GM23338 (cell line): ENCODE results near the gene BPIFB1. TPM values are rescaled to one million over a fixed set of nuclear protein-coding genes. Genes with fewer than 3 reads are reported as not detected.

Experiments
- ATAC-seq: fragments of 200-7000 bp; cut with Tn5 transposase; 3 replicates; pipeline ENCODE4 v1.9.1; 2020
- DNase-seq: peaks from one replicate; pipeline ENCODE4 v3.0.0-alpha.2; 2015; ENCODE audit warnings: low spot score
- H2AFZ ChIP-seq: fragments of 200-600 bp; sonication (generic); 2 replicates; pipeline ENCODE4 v1.8.0; 2016; ENCODE audit warnings: antibody characterized with exemption, mild to moderate bottlenecking, moderate library complexity
- H3F3A ChIP-seq: fragments of 200-600 bp; sonication (generic); replicated peaks from 2 replicates; pipeline ENCODE4 v1.8.0; 2017; ENCODE audit warnings: antibody characterized with exemption, mixed run types, low read depth
- H3K27ac ChIP-seq: fragments of 200-600 bp; sonication (generic); 2 replicates; pipeline ENCODE4 v1.6.1; 2016; ENCODE audit warnings: low read depth
- H3K27me3 ChIP-seq: fragments of 200-600 bp; sonication (generic); 2 replicates; pipeline ENCODE4 v1.8.0; 2016; ENCODE audit warnings: mild to moderate bottlenecking, mixed run types, moderate library complexity; ENCODE audit not compliant: insufficient read depth
- H3K36me3 ChIP-seq: fragments of 200-600 bp; sonication (generic); 2 replicates; pipeline ENCODE4 v1.8.0; 2016; ENCODE audit warnings: mild to moderate bottlenecking; ENCODE audit not compliant: insufficient read depth
- H3K4me1 ChIP-seq: fragments of 200-600 bp; sonication (generic); 2 replicates; pipeline ENCODE4 v1.8.0; 2016; ENCODE audit warnings: mild to moderate bottlenecking, moderate library complexity; ENCODE audit not compliant: insufficient read depth
- H3K4me2 ChIP-seq: fragments of 200-600 bp; sonication (generic); 2 replicates; pipeline ENCODE4 v1.7.1; 2017; ENCODE audit warnings: mixed run types
- H3K4me3 ChIP-seq: fragments of 200-600 bp; sonication (generic); 2 replicates; pipeline ENCODE4 v1.6.1; 2016; ENCODE audit warnings: mixed run types
- H3K79me2 ChIP-seq: fragments of 200-600 bp; sonication (generic); replicated peaks from 2 replicates; pipeline ENCODE4 v1.8.0; 2017; ENCODE audit warnings: mild to moderate bottlenecking; ENCODE audit not compliant: insufficient read depth
- H3K9me2 ChIP-seq: fragments of 200-600 bp; sonication (generic); 2 replicates; pipeline ENCODE4 v1.8.0; 2017; ENCODE audit not compliant: insufficient read depth
- H4K20me1 ChIP-seq: fragments of 200-600 bp; sonication (generic); replicated peaks from 2 replicates; pipeline ENCODE4 v1.8.0; 2017; ENCODE audit warnings: mild to moderate bottlenecking; ENCODE audit not compliant: insufficient read depth
- H3K27ac Mint-ChIP-seq: 2 replicates; pipeline ENCODE4 v1.8.0; 2020; ENCODE audit warnings: inconsistent platforms, mild to moderate bottlenecking, moderate library complexity, mixed read lengths
- H3K27me3 Mint-ChIP-seq: 3 replicates; pipeline ENCODE4 v1.8.0; 2022; ENCODE audit warnings: low read depth, mild to moderate bottlenecking, moderate library complexity, mixed read lengths, inconsistent platforms; ENCODE audit not compliant: insufficient read depth, poor library complexity
- H3K36me3 Mint-ChIP-seq: 3 replicates; pipeline ENCODE4 v1.8.0; 2021; ENCODE audit warnings: low read depth, mild to moderate bottlenecking, inconsistent platforms, moderate library complexity, mixed read lengths
- H3K4me1 Mint-ChIP-seq: 3 replicates; pipeline ENCODE4 v1.8.0; 2020; ENCODE audit warnings: mild to moderate bottlenecking, inconsistent platforms, mixed read lengths
- H3K4me3 Mint-ChIP-seq: 3 replicates; pipeline ENCODE4 v1.8.0; 2021; ENCODE audit warnings: moderate library complexity, mild to moderate bottlenecking, inconsistent platforms, mixed read lengths
- H3K9me3 Mint-ChIP-seq: 3 replicates; pipeline ENCODE4 v1.8.0; 2020; ENCODE audit warnings: moderate library complexity, mild to moderate bottlenecking, inconsistent platforms, mixed read lengths
- CREB1 ChIP-seq: fragments of 250-450 bp; sonication (Bioruptor Pico); IDR thresholded peaks from 2 replicates; pipeline ENCODE4 v1.5.0; 2020; ENCODE audit warnings: low read depth, mild to moderate bottlenecking, moderate library complexity
- ETS1 ChIP-seq: IDR thresholded peaks from 2 replicates; pipeline ENCODE4 v1.6.1; 2016; ENCODE audit warnings: antibody characterized with exemption
- EZH2 ChIP-seq: fragments of 200-600 bp; sonication (generic); IDR thresholded peaks from one replicate; pipeline ENCODE4 v1.8.0; 2017; ENCODE audit warnings: antibody characterized with exemption, mild to moderate bottlenecking, low read depth; ENCODE audit not compliant: unreplicated experiment
- NANOG ChIP-seq: IDR thresholded peaks from 2 replicates; pipeline ENCODE4 v1.6.1; 2016; ENCODE audit warnings: antibody characterized with exemption, borderline replicate concordance
- POLR2AphosphoS5 ChIP-seq: IDR thresholded peaks from 2 replicates; pipeline ENCODE4 v1.6.1; 2016; ENCODE audit warnings: antibody characterized with exemption, low read depth
- STAT1 ChIP-seq: IDR thresholded peaks from one replicate; pipeline ENCODE4 v1.6.1; 2016; ENCODE audit warnings: antibody characterized with exemption; ENCODE audit not compliant: unreplicated experiment
- ZNF114 ChIP-seq: fragments of 250-450 bp; sonication (Bioruptor Pico); IDR thresholded peaks from 2 replicates; pipeline ENCODE4 v1.5.0; 2020; ENCODE audit warnings: mild to moderate bottlenecking, moderate library complexity
- ZNF331 ChIP-seq: fragments of 250-450 bp; sonication (Bioruptor Pico); IDR thresholded peaks from 2 replicates; pipeline ENCODE4 v1.5.0; 2020; ENCODE audit warnings: low read depth, mild to moderate bottlenecking, moderate library complexity
- ZNF462 ChIP-seq: fragments of 250-450 bp; sonication (Bioruptor Pico); IDR thresholded peaks from 2 replicates; pipeline ENCODE4 v1.5.0; 2020; ENCODE audit warnings: mild to moderate bottlenecking, moderate library complexity
- polyA plus RNA-seq: library from polyadenylated mRNA; unstranded; fragments of >200 nt; fragmentation: Nextera tagmentation; extraction: Ambion mirVana; gene quantifications from 2 replicates; pipeline ENCODE4 v1.2.1, GENCODE V29; 2016
- total RNA-seq: library from RNA; depleted of rRNA; stranded (reverse); fragments of >200 nt; shearing (Covaris generic); gene quantifications from 2 replicates; pipeline ENCODE4 v1.2.3, GENCODE V29; 2014

Gene BPIFB1
- total and polyA plus RNA-seq, 2 experiments from 2014 or later: not detected

GRCh38 chr20:33316343-33316742 is 33.3 kb downstream of the BPIFB1 start:
- H3K27me3 Mint-ChIP-seq: peaks cover 6% of the 10 kb centered on the region
- no peak overlapping the region for H3K27ac ChIP-seq
- H3K9me3 Mint-ChIP-seq: no peaks in the 10 kb centered on the region
- DNase-seq (no peak), ATAC-seq (no peak)
- no peaks in the 10 kb centered on the region for H3F3A ChIP-seq
- H3K4me2 ChIP-seq: no peak overlapping the region
- no peaks in the 10 kb centered on the region for H4K20me1 ChIP-seq
- no peak overlapping the region for H3K4me3 Mint-ChIP-seq
- H3K36me3 Mint-ChIP-seq: no peaks in the 10 kb centered on the region
- H3K36me3 ChIP-seq: no peaks in the 10 kb centered on the region
- no peaks in the 10 kb centered on the region for H3K9me2 ChIP-seq
- no peaks in the 10 kb centered on the region for H3K27me3 ChIP-seq
- no peaks in the 10 kb centered on the region for H3K4me1 ChIP-seq
- H2AFZ ChIP-seq: no peak overlapping the region
- TF ChIP-seq EZH2: no peak
- no peak overlapping the region for H3K4me3 ChIP-seq
- no peaks in the 10 kb centered on the region for H3K79me2 ChIP-seq
- no peaks in the 10 kb centered on the region for H3K4me1 Mint-ChIP-seq
- no peak overlapping the region for H3K27ac Mint-ChIP-seq

GRCh38 chr20:33316958-33317357 is 33.9 kb downstream of the BPIFB1 start:
- no peaks in the 10 kb centered on the region for H3K9me3 Mint-ChIP-seq

GRCh38 chr20:33317424-33318095 is 34.5 kb downstream of the BPIFB1 start:
- Histone ChIP-seq H3K4me1 (no peaks in the 10 kb centered on the region), H3K9me2 (no peaks in the 10 kb centered on the region), H3K4me2 (no peak overlapping the region), H2AFZ (no peak overlapping the region), H3K27ac (no peak overlapping the region), H3K4me3 (no peak overlapping the region), H3K36me3 (no peaks in the 10 kb centered on the region), H3F3A (no peaks in the 10 kb centered on the region), H4K20me1 (no peaks in the 10 kb centered on the region), H3K27me3 (no peaks in the 10 kb centered on the region), H3K79me2 (no peaks in the 10 kb centered on the region)
- no peak for ATAC-seq
- Mint-ChIP-seq H3K27me3 (peaks cover 10% of the 10 kb centered on the region), H3K4me1 (no peaks in the 10 kb centered on the region), H3K9me3 (no peaks in the 10 kb centered on the region; the same call in 2 of the 3 replicates), H3K36me3 (no peaks in the 10 kb centered on the region), H3K4me3 (no peak overlapping the region), H3K27ac (no peak overlapping the region)
- DNase-seq: no peak
- TF ChIP-seq EZH2: no peak
- TF ChIP-seq ZNF114: no peak
- no peak for TF ChIP-seq CREB1 (CRISPR knock-in tag)
- no peak for TF ChIP-seq ZNF462 (CRISPR knock-in tag)
- TF ChIP-seq ETS1: no peak
- TF ChIP-seq STAT1: no peak
- TF ChIP-seq POLR2AphosphoS5: no peak
- TF ChIP-seq ZNF331 (CRISPR knock-in tag): no peak
- TF ChIP-seq NANOG: no peak

More at GRCh38 chr20:33316958-33317357, 33.9 kb downstream of the BPIFB1 start:
- H3K4me3 ChIP-seq: no peak overlapping the region
- DNase-seq: no peak
- Mint-ChIP-seq H3K27ac (no peak overlapping the region), H3K4me1 (no peaks in the 10 kb centered on the region), H3K27me3 (peaks cover 7% of the 10 kb centered on the region), H3K4me3 (no peak overlapping the region), H3K36me3 (no peaks in the 10 kb centered on the region)
- no peaks in the 10 kb centered on the region for H3K36me3 ChIP-seq
- no peaks in the 10 kb centered on the region for H3K4me1 ChIP-seq
- H3K9me2 ChIP-seq: no peaks in the 10 kb centered on the region
- no peaks in the 10 kb centered on the region for H3F3A ChIP-seq
- H3K27ac ChIP-seq: no peak overlapping the region
- no peaks in the 10 kb centered on the region for H4K20me1 ChIP-seq
- TF ChIP-seq ZNF331 (CRISPR knock-in tag): no peak
- H3K79me2 ChIP-seq: no peaks in the 10 kb centered on the region
- H3K4me2 ChIP-seq: no peak overlapping the region
- H2AFZ ChIP-seq: no peak overlapping the region
- no peak for ATAC-seq
- H3K27me3 ChIP-seq: no peaks in the 10 kb centered on the region
